Stimulated activated CD4-positive, alpha-beta T cell treated with anti-CD3 and anti-CD28 coated beads, Interleukin-1b, Interleukin-23, amount 100 ng/mL, for 24 hours (primary cell): Measurements from ENCODE around the gene PTH2.

Source experiments
- DNase-seq, 4 experiments: peaks; one replicate each; pipeline ENCODE4 v3.0.0-alpha.2; 2020; ENCODE audit warnings: low read depth in 4 of 4, low spot score in 1 of 4

Gene PTH2

GRCh38 chr19:49415102-49415809 is 8.0 kb downstream of the PTH2 start:
- no peak for DNase-seq

- DNase-seq, result no peak
Observed at GRCh38 chr19:49414256-49414655, 9.0 kb downstream of the PTH2 start.

- DNase-seq, result no peak
Observed at GRCh38 chr19:49413348-49413747, 9.9 kb downstream of the PTH2 start.

- DNase-seq, result no peak
Observed at GRCh38 chr19:49411681-49412326, 11.4 kb downstream of the PTH2 start.

- no peak for DNase-seq
Observed at GRCh38 chr19:49409441-49410029, 13.7 kb downstream of the PTH2 start.

GRCh38 chr19:49408816-49409440 is 14.3 kb downstream of the PTH2 start:
- no peak for DNase-seq

- DNase-seq, result no peak
Observed at GRCh38 chr19:49407482-49408015, 15.7 kb downstream of the PTH2 start.

GRCh38 chr19:49407079-49407478 is 16.2 kb downstream of the PTH2 start:
- DNase-seq, result no peak

GRCh38 chr19:49403404-49404187 is 19.6 kb downstream of the PTH2 start:
- DNase-seq, result no peak

GRCh38 chr19:49400029-49400428 is 23.2 kb downstream of the PTH2 start:
- DNase-seq, result no peak

- DNase-seq, result no peak
Observed at GRCh38 chr19:49398931-49399330, 24.3 kb downstream of the PTH2 start.

GRCh38 chr19:49398001-49398615 is 25.1 kb downstream of the PTH2 start:
- DNase-seq, result no peak

- DNase-seq, result no peak
Observed at GRCh38 chr19:49396738-49397505, 26.3 kb downstream of the PTH2 start.

GRCh38 chr19:49395581-49396407 is 27.4 kb downstream of the PTH2 start:
- DNase-seq, result no peak

GRCh38 chr19:49393881-49394280 is 29.4 kb downstream of the PTH2 start:
- DNase-seq, result no peak

- DNase-seq, result peak; percentile 37 to 68 (median 56)
Observed at GRCh38 chr19:49391581-49392399, 31.5 kb downstream of the PTH2 start.

- no peak for DNase-seq
Observed at GRCh38 chr19:49390929-49391359, 32.3 kb downstream of the PTH2 start.
